Epithelial cell of prostate (primary cell): Measurements from ENCODE around the gene MATR3.
A peak's percentile ranks its signal among the peaks of the same experiment; 100 is the strongest.
"Not testable (repeated sequence)": the region's sequence is repeated elsewhere in the genome, so short reads cannot be mapped to it uniquely, and the experiment has no call there.

Experiments
- DNase-seq: peaks from one replicate; pipeline ENCODE4 v3.0.0-alpha.2; 2011; ENCODE audit warnings: low read depth, low spot score
- H3K27ac ChIP-seq: fragments of 450-650 bp; 2 replicates; pipeline ENCODE4 v1.5.1; 2017; ENCODE audit warnings: mild to moderate bottlenecking

The MATR3 gene, protein sequence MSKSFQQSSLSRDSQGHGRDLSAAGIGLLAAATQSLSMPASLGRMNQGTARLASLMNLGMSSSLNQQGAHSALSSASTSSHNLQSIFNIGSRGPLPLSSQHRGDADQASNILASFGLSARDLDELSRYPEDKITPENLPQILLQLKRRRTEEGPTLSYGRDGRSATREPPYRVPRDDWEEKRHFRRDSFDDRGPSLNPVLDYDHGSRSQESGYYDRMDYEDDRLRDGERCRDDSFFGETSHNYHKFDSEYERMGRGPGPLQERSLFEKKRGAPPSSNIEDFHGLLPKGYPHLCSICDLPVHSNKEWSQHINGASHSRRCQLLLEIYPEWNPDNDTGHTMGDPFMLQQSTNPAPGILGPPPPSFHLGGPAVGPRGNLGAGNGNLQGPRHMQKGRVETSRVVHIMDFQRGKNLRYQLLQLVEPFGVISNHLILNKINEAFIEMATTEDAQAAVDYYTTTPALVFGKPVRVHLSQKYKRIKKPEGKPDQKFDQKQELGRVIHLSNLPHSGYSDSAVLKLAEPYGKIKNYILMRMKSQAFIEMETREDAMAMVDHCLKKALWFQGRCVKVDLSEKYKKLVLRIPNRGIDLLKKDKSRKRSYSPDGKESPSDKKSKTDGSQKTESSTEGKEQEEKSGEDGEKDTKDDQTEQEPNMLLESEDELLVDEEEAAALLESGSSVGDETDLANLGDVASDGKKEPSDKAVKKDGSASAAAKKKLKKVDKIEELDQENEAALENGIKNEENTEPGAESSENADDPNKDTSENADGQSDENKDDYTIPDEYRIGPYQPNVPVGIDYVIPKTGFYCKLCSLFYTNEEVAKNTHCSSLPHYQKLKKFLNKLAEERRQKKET

GRCh38 chr5:139293507-139294373, at the start of gene MATR3:
Gene MATR3 (plus strand): TSS chr5:139293740. CDS start chr5:139307416, 13,676 bp downstream.
- peak; percentile 73 for DNase-seq
- peak within 1 kb of the TSS; percentile 93 for H3K27ac ChIP-seq

- H3K27ac ChIP-seq: no peak overlapping the region
- DNase-seq: no peak
Measured at GRCh38 chr5:139245637-139246339, 47.8 kb upstream of the MATR3 start.

DNA sequence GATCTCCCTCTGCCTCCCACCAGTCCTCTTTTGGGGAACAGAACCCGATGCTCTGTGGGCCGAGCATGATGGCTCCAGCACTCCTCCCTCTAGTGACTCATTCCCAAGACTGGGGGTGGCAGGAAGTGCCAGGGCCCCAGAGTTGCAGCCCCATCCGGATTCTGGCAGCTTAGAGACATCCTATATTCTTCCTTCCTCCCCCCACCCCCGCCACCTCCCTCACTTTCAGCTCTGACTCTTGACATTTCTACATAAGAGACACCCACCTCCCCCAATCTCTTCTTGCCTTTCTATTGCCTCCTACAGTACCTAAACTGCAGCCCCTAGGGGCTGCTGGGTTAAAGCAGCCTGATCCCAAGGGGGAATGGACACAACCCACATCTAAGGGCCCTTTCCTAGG, 47.1 kb upstream of the MATR3 start:
- no peak for DNase-seq

DNA sequence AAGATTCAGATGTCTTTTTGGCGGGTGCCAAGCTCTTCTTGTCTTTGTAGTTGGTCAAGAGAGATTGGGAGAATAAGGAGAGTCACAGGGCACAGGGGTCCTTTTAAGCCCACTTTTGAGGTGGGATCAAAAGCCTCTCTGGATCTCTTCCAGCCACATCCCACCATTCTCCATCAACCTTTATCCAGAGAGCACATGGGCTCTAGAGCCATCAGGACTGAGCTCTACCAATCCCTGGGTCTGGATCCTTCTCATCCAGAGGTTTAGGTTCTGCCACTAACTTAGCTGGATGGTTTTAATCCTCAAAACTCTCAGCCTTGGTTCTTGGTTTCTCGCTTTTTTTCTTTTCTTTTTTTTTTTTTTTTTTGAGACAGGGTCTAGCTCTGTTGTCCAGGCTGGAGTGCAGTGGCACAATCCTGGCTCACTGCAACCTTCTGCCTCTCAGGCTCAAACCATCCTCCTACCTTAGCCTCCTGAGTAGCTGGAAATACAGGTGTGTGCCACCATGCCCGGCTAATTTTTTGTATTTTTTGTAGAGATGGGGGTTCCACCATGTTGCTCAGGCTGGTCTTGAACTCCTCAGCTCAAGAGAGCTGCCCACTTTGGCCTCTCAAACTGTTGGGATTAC, 44.6 kb upstream of the MATR3 start:
- DNase-seq: no peak
- H3K27ac ChIP-seq: no peak overlapping the region

More for the DNA sequence above, 47.1 kb upstream of the MATR3 start:
- no peak overlapping the region for H3K27ac ChIP-seq

- no peak for DNase-seq
Measured at GRCh38 chr5:139251281-139251687, 42.3 kb upstream of the MATR3 start.

GRCh38 chr5:139251695-139252288, 41.7 kb upstream of the MATR3 start:
- no peak overlapping the region for H3K27ac ChIP-seq
- no peak for DNase-seq

More at GRCh38 chr5:139251281-139251687, 42.3 kb upstream of the MATR3 start:
- H3K27ac ChIP-seq: no peak overlapping the region

DNA sequence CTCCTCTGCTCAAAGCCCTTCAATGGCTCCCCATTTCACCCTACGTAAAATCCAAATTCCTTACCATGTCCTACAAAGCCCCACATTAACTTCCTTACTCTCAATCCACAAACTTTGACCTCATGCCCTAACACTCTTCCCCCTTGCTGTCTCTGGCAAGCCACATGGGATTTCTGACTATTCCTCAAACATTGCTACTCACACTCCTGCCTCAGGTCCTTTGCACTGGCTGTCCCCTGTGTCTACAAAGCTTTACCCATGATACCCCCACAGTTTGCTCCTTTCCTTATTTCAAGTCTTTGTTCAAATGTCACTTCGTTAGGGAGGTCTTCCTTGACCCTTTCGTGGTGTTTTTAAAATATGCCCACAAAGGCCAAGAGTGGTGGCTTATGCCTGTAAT, 40.4 kb upstream of the MATR3 start:
- no peak overlapping the region for H3K27ac ChIP-seq
- DNase-seq: no peak

GRCh38 chr5:139256820-139257219, 36.7 kb upstream of the MATR3 start:
- DNase-seq: no peak
- H3K27ac ChIP-seq: no peak overlapping the region

GRCh38 chr5:139262059-139262741, 31.3 kb upstream of the MATR3 start:
- no peak for DNase-seq
- H3K27ac ChIP-seq: no peak overlapping the region

DNA sequence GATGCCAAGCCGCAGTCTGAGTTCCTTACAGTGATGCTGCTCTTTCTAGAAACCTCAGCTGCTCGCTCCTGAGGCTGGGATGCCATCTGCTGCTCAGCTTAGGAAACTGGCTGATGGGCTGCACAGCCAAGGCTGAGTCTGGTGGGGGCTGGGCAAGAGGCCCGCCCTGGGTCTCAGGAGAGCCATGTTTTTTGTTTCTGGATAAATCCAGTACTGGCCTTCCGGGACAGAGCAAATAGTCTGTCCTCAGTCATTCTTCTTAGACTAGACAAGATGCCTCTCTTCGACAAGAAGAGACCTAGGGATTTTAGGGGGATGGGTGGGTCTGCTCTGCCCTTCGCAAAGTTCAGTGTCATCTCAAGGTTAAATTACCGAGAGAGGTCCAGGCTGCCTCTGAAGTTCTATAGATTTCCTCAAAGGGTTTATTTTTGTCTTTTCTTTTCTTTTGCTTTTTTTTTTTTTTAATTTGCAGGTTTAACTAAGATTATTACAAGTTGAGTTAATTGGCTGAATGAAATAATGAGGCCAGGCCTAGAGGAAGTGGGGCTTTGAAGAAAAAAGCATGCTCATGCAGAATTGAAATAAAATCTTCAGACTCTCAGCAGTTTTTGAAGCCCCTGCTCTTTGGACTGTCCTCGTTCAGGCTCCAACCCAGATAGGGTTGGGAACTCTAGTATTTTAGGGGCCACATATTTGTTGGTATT, 30.6 kb upstream of the MATR3 start:
- peak; percentile 34 for DNase-seq
- H3K27ac ChIP-seq: no peak overlapping the region

DNA sequence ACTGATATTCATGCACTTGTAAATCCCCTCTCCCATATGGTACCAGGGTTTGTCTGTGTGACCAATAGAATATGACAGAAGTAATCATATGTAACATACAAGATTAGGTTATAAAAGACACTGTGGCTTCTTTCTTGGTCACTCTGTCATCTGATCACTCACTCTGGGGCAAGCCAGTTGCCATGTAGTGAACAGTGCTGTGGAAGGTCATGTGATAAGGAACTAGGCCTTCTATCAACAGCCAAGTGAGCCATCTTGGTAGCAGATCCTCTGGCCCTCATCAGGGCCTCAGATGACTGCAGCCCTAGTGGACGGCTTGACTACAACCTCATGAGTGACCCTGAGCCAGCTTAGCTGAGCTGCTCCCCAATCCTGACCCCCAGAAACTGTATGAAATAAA, 30.0 kb upstream of the MATR3 start:
- H3K27ac ChIP-seq: no peak overlapping the region
- DNase-seq: no peak

- H3K27ac ChIP-seq: no peak overlapping the region
- DNase-seq: no peak
Measured at GRCh38 chr5:139263946-139264345, 29.6 kb upstream of the MATR3 start.

DNA sequence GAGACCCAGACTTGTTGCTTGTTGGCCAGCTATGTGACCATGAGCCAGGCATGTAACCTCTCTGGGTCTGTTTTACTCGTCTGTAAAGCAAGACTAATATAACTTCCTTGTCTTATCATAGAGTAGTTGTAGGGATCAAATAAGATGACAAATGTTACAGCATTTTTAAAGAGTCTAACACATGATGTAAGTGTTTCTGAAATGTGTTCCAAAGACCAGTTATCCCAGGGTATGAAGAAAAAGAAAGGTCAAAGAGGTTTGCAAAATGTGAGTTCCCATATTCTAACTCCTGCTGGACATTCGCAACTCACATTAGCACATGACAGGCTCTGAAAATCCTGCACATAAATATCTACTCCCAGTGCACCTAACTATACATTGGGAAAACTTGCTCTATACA, 28.5 kb upstream of the MATR3 start:
- no peak overlapping the region for H3K27ac ChIP-seq
- no peak for DNase-seq

DNA sequence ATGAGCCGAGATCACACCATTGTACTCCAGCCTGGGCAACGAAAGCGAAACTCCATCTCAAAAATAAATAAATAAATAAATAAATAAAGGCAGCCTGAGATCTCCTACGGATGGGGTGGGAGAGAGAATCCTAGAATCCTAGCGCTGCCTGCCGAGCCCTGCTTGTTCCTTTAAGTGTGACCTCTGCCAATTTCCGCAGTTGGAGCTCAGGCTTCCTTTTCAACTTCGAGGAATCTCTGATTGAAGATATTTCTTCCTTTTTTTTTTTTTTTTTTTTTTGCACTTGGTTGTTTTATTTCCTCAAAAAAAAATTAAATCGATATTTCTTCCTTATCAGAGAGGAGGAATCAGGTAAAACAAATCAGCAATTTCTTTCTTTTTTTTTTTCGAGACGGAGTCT, 27.3 kb upstream of the MATR3 start:
- H3K27ac ChIP-seq: no peak overlapping the region
- no peak for DNase-seq

- H3K27ac ChIP-seq: no peak overlapping the region
- no peak for DNase-seq
Measured at GRCh38 chr5:139267481-139267880, 26.1 kb upstream of the MATR3 start.

- no peak for DNase-seq
- H3K27ac ChIP-seq: no peak overlapping the region
Measured at GRCh38 chr5:139268364-139269202, 25.0 kb upstream of the MATR3 start.

GRCh38 chr5:139270718-139271117, 22.8 kb upstream of the MATR3 start:
- H3K27ac ChIP-seq: peak overlapping the region; percentile 72
- DNase-seq: not testable (repeated sequence)
